ENCODE data around the gene CMTM6. TPM values are rescaled to one million over a fixed set of nuclear protein-coding genes. Genes with fewer than 3 reads are reported as not detected.
A peak's percentile ranks its signal among the peaks of the same experiment; 100 is the strongest.

The CMTM6 gene
- total and polyA plus RNA-seq, 11 donors, result 5.2 to 34.8 (median 11.6) TPM

DNA sequence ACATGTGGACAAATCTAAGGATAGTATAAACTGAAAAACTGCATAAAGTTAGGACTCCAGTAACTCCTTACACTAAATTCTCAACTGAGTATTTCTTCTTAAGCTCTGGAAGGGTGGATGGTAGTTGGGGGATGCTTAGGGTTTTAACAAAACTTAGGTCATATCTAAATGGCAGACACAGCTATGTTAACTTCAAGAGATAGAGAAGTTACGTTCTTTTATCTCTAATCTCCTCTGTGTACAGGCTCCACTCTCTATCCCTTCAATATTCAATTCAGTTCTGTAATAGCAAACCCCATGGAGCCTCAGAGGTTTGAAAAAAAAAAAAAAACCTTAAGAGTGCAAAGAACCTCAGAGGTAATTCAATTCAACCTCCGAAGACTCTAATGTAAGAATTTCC, 3.1 kb downstream of the CMTM6 start:
- peaks cover 0 to 78% (median 15%) of the 10 kb centered on the region in 12 donors for H3K4me1 ChIP-seq
- no peaks in the 10 kb centered on the region for H3K27me3 ChIP-seq
- TF ChIP-seq, protein P1, sequence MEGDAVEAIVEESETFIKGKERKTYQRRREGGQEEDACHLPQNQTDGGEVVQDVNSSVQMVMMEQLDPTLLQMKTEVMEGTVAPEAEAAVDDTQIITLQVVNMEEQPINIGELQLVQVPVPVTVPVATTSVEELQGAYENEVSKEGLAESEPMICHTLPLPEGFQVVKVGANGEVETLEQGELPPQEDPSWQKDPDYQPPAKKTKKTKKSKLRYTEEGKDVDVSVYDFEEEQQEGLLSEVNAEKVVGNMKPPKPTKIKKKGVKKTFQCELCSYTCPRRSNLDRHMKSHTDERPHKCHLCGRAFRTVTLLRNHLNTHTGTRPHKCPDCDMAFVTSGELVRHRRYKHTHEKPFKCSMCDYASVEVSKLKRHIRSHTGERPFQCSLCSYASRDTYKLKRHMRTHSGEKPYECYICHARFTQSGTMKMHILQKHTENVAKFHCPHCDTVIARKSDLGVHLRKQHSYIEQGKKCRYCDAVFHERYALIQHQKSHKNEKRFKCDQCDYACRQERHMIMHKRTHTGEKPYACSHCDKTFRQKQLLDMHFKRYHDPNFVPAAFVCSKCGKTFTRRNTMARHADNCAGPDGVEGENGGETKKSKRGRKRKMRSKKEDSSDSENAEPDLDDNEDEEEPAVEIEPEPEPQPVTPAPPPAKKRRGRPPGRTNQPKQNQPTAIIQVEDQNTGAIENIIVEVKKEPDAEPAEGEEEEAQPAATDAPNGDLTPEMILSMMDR (IDR thresholded peaks at IDR 0.05), result no peak
- no peak for TF ChIP-seq POLR2A (IDR thresholded peaks at IDR 0.05)
- no peak for ATAC-seq
- DNase-seq, result no peak
- H3K36me3 ChIP-seq, result peaks cover 0 to 9% (median 0%) of the 10 kb centered on the region in 9 donors
- WGBS, 4 donors, result 76 to 83% (median 81%) methylated on average over 2 of the region's 2 CpGs
- no peak overlapping the region for H3K4me3 ChIP-seq
- H3K9me3 ChIP-seq, result no peaks in the 10 kb centered on the region
- intact Hi-C loops (cut with DNase I), result no loop called here
- H3K27ac ChIP-seq, result no peak overlapping the region

DNA sequence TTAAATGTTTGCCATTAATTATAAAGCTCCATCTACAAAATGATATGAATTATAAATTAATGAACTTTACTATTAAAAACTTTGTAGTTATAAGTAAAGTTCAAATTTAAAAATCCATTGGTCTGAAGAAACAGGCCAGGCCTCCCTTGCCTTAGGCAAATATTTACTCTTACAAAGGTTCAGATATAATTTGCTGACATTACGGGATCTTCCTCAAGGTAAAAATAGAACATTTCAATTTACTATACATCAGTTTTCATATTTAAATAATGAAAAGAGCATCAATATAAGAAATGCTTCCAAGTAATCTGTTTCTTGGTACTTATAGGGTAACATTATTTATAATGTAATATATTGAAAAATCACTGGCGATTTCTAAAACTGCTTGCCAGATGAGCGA, 3.7 kb downstream of the CMTM6 start:
- WGBS, 4 donors, result 91 to 95% (median 93%) methylated on average over 3 of the region's 3 CpGs
- Histone ChIP-seq H3K27me3 (no peaks in the 10 kb centered on the region), H3K27ac (peak overlapping the region in 1 of 12 donors; percentile 71), H3K4me3 (no peak overlapping the region), H3K9me3 (no peaks in the 10 kb centered on the region), H3K36me3 (peaks cover 0 to 9% (median 0%) of the 10 kb centered on the region in 9 donors), H3K4me1 (peaks cover 0 to 84% (median 21%) of the 10 kb centered on the region in 12 donors)
- no peak for ATAC-seq
- TF ChIP-seq, protein P1 (IDR thresholded peaks at IDR 0.05), result no peak
- no peak for TF ChIP-seq POLR2A (IDR thresholded peaks at IDR 0.05)
- DNase-seq, result no peak
- intact Hi-C loops (cut with DNase I), result no loop called here

DNA sequence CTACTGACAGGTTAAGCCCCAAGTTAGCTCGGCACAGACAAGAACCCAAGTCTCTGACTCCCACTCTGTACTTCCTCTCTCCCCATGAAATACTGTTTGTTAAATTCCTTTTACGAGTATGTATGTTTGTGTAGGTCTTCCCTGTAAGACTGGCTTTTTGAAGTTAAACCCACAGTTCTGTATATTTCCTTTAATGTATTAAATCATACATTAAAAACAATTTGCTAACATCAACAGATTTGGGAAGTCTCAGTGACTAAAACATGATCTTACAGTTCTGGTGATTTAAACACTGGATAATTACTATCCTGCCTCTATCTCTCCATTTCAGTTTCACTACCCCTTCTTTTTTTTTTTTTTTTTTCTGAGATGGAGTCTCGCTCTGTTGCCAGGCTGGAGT, 4.4 kb downstream of the CMTM6 start:
- 90 to 93% (median 91%) methylated on average over 3 of the region's 3 CpGs for WGBS, 4 donors
- Histone ChIP-seq H3K9me3 (no peaks in the 10 kb centered on the region), H3K36me3 (peaks cover 0 to 9% (median 0%) of the 10 kb centered on the region in 9 donors), H3K27ac (peak overlapping the region in 1 of 12 donors; percentile 71), H3K4me1 (peaks cover 0 to 90% (median 27%) of the 10 kb centered on the region in 12 donors), H3K4me3 (no peak overlapping the region), H3K27me3 (no peaks in the 10 kb centered on the region)
- TF ChIP-seq, protein P1 (IDR thresholded peaks at IDR 0.05), result no peak
- no peak for TF ChIP-seq POLR2A (IDR thresholded peaks at IDR 0.05)
- no peak for ATAC-seq
- intact Hi-C loops (cut with DNase I), result no loop called here
- no peak for DNase-seq

DNA sequence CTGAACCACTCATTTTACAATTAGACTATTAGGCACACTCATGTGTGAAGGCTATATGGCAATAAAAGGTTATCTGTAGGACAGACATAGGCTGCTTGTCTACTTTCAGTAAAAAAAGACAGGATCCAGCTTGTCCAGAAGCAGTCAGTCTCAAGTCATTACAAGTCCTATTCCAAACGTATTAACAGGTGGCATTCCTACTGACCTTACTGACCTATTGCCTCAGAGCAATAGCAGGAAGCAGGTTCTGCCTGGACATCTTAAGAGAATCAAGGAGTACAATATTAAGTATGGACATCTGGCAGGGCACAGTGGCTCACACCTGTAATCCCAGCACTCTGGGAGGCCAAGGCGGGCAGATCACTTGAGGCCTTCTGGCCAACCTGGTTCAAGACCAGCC, 7.0 kb downstream of the CMTM6 start:
- DNase-seq (no peak), ATAC-seq (peak in 1 of 4 donors; percentile 23)
- Histone ChIP-seq H3K27me3 (no peaks in the 10 kb centered on the region), H3K4me3 (no peak overlapping the region), H3K4me1 (peaks cover 0 to 79% (median 17%) of the 10 kb centered on the region in 12 donors), H3K27ac (no peak overlapping the region), H3K36me3 (peaks cover 0 to 22% (median 4%) of the 10 kb centered on the region in 9 donors), H3K9me3 (no peaks in the 10 kb centered on the region)
- TF ChIP-seq POLR2A (IDR thresholded peaks at IDR 0.05), result no peak
- TF ChIP-seq, protein P1 (IDR thresholded peaks at IDR 0.05), result no peak
- WGBS, 4 donors, result 77 to 88% (median 78%) methylated on average over 2 of the region's 2 CpGs
- intact Hi-C loops (cut with DNase I), result no loop called here

Measured in heart left ventricle (tissue), 16 donors.